ENCODE data around the gene HDDC3. TPM values are rescaled to one million over a fixed set of nuclear protein-coding genes. Genes with fewer than 3 reads are reported as not detected.

Gene HDDC3
- total and polyA plus RNA-seq, 9 of the 15 experiments (the other 6 are each of a cell fraction or from before 2014, with no cell fraction given): 14.9 to 55.8 (median 36.9) TPM

DNA sequence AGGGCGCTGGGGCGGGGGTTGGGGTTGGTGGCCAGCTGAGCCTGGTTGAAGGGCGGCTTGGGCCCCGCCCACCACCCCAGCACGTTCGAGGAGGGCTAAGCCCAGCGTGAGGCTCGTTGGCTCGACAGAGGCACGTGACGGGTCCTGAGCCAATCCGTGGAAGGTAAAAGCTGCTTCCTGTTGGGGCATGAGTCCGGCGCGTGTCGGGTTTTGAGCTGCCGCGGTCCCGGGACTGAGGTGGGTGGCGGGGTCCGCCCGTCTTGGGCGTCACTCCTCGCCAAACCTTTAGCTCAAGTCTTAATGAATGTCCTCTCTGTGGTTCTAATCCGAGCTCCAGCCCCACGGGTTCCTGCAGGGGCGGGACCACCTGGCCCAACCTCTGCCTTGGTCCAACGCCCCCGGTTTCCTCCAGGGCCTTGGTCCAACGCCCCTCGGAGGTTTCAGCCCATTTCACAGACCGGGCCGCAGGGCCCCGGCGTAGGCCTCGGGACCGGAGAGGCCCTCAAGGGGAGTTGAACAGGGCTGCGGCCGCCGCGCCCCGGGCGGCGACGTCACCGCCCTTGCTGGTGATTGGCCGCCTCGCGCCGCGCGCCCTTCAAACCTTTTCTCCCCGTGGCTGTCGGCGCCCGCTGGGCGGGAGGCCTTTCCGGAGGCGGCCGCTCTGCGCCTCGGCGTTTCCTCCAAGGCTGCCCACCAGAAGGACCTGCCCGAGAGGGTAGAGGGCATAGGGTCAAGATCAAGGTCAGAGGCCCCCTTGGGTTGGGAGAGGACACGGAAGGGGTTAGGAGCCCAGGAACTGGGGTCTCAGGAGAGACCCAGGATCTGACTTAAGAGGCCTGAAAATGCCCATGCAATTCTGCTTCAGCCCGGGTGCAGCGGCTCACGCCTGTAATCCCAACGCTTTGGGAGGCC, 22.6 kb upstream of the HDDC3 start, which contains the start of gene RCCD1 (continued):
- TF ChIP-seq, protein P1, sequence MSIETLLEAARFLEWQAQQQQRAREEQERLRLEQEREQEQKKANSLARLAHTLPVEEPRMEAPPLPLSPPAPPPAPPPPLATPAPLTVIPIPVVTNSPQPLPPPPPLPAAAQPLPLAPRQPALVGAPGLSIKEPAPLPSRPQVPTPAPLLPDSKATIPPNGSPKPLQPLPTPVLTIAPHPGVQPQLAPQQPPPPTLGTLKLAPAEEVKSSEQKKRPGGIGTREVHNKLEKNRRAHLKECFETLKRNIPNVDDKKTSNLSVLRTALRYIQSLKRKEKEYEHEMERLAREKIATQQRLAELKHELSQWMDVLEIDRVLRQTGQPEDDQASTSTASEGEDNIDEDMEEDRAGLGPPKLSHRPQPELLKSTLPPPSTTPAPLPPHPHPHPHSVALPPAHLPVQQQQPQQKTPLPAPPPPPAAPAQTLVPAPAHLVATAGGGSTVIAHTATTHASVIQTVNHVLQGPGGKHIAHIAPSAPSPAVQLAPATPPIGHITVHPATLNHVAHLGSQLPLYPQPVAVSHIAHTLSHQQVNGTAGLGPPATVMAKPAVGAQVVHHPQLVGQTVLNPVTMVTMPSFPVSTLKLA (conservative IDR thresholded peaks at IDR 0.05): peak; percentile 97 to 98
- TF ChIP-seq ZBED1 (IDR thresholded peaks at IDR 0.05): 0 out of 2 replicates have a peak, but pooled peaks have one; percentile 35
- TF ChIP-seq ETV5 (CRISPR knock-in tag; IDR thresholded peaks at IDR 0.05; ENCODE audit: low read depth): peak; percentile 92
- TF ChIP-seq TRIM28 (IDR thresholded peaks at IDR 0.05): peak; percentile 92
- no peak for TF ChIP-seq KLF16 (IDR thresholded peaks at IDR 0.05)
- TF ChIP-seq TEAD1 (CRISPR knock-in tag; IDR thresholded peaks at IDR 0.05): peak in 1 of 2 experiments; percentile 65; a peak in 1 of 4 replicates
- TF ChIP-seq KLF6 (CRISPR knock-in tag; IDR thresholded peaks at IDR 0.05; ENCODE audit: borderline replicate concordance): peak; percentile 85
- TF ChIP-seq ZNF75A (CRISPR knock-in tag; IDR thresholded peaks at IDR 0.05): no peak
- TF ChIP-seq, protein P2, sequence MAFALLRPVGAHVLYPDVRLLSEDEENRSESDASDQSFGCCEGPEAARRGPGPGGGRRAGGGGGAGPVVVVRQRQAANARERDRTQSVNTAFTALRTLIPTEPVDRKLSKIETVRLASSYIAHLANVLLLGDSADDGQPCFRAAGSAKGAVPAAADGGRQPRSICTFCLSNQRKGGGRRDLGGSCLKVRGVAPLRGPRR (CRISPR knock-in tag; IDR thresholded peaks at IDR 0.05): no peak
- TF ChIP-seq, protein P3, sequence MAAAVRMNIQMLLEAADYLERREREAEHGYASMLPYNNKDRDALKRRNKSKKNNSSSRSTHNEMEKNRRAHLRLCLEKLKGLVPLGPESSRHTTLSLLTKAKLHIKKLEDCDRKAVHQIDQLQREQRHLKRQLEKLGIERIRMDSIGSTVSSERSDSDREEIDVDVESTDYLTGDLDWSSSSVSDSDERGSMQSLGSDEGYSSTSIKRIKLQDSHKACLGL (CRISPR knock-in tag; IDR thresholded peaks at IDR 0.05; ENCODE audit: borderline replicate concordance, poor library complexity, severe bottlenecking): no peak
- no peak for TF ChIP-seq BACH1 (tag; IDR thresholded peaks at IDR 0.05)
- TF ChIP-seq SRSF9 (IDR thresholded peaks at IDR 0.05; ENCODE audit: borderline replicate concordance, low read depth, low read length): no peak
- TF ChIP-seq SNRNP70 (optimal IDR thresholded peaks at IDR 0.05; ENCODE audit: low read depth, low read length): no peak
- TF ChIP-seq BDP1 (IDR thresholded peaks at IDR 0.05; ENCODE audit: insufficient read depth, insufficient read length): no peak
- TF ChIP-seq, protein P4, sequence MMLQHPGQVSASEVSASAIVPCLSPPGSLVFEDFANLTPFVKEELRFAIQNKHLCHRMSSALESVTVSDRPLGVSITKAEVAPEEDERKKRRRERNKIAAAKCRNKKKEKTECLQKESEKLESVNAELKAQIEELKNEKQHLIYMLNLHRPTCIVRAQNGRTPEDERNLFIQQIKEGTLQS (IDR thresholded peaks at IDR 0.05): peak; percentile 35; the same call in 1 of the 2 replicates
- TF ChIP-seq, protein P4 (CRISPR knock-in tag; conservative IDR thresholded peaks at IDR 0.05): peak; percentile 87
- no peak; the same call in 1 of the 2 replicates for TF ChIP-seq ATF1 (CRISPR knock-in tag; IDR thresholded peaks at IDR 0.05)
- TF ChIP-seq ATF1 (tag; IDR thresholded peaks at IDR 0.05): peak; percentile 95
- TF ChIP-seq ZNF41 (CRISPR knock-in tag; conservative IDR thresholded peaks at IDR 0.05): no peak; the same call in 1 of the 2 replicates
- TF ChIP-seq, protein P5, sequence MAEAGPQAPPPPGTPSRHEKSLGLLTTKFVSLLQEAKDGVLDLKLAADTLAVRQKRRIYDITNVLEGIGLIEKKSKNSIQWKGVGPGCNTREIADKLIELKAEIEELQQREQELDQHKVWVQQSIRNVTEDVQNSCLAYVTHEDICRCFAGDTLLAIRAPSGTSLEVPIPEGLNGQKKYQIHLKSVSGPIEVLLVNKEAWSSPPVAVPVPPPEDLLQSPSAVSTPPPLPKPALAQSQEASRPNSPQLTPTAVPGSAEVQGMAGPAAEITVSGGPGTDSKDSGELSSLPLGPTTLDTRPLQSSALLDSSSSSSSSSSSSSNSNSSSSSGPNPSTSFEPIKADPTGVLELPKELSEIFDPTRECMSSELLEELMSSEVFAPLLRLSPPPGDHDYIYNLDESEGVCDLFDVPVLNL (CRISPR knock-in tag; IDR thresholded peaks at IDR 0.05; ENCODE audit: low read depth): peak; percentile 99
- peak; percentile 72 for TF ChIP-seq NEUROD1 (IDR thresholded peaks at IDR 0.05; ENCODE audit: borderline replicate concordance, low read depth, low read length, partially characterized antibody)
- peak; percentile 84 for TF ChIP-seq ZNF12 (CRISPR knock-in tag; IDR thresholded peaks at IDR 0.05)
